Measurements from ENCODE around the gene GPR62. TPM values are rescaled to one million over a fixed set of nuclear protein-coding genes. Genes with fewer than 3 reads are reported as not detected.
"Not testable (repeated sequence)": the region's sequence is repeated elsewhere in the genome, so short reads cannot be mapped to it uniquely, and the experiment has no call there.

GPR62 gene
- total RNA-seq, 1 donor from 2014 or later, result not detected

DNA sequence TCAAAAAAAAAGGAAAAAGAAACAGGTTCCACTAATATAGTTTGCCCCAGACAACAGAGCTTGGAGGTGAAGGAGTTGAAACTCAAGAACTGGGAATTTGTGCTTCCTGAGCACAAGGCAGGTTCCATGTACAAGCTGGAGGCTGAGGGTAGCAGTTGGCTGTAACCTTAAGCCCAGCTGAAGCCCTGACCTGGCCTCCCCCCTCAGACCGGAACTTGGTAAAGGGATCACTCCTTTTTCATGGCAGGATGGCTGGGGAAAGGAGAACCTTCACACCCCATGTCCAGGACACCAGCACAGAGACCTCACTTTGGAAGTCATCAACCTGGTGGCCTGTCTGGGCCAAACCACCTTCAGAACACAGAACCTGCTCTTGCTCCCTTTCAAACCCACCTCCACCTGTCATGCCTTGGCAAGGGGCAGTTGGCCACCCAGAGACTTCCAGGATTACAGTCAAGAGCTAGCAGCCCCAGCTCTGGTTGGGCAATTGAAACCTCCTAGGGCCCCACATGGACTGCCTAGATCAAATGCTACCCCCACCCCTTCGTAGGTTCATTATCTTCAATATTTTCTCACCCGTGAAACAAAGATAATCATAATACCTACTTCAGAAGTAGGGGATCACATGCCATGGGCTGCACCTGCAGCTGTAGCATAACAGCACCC lies 37.0 kb downstream of the GPR62 start:
- DNase-seq (ENCODE audit: low read depth), result no peak

DNA sequence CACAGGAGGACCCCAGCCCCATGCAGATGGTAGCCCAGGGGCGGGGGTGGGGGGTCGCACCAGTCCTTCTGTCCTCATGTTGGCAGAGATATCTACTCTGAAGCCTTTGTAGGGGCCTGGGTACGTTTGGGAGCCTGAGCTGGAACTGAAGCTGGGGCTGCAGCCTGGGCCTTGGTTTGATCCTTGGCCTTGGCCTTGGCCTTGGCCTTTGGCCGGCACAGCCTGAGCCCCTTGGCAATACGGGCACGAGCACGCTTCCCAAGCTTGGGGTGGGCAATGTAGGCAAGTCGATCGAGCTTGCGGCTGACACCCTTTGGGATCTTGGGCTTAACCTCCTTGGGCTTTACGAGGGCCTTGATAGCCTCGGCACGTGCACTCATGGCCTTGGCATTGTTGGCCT lies 38.5 kb downstream of the GPR62 start:
- not testable (repeated sequence) for DNase-seq (ENCODE audit: low read depth)

DNA sequence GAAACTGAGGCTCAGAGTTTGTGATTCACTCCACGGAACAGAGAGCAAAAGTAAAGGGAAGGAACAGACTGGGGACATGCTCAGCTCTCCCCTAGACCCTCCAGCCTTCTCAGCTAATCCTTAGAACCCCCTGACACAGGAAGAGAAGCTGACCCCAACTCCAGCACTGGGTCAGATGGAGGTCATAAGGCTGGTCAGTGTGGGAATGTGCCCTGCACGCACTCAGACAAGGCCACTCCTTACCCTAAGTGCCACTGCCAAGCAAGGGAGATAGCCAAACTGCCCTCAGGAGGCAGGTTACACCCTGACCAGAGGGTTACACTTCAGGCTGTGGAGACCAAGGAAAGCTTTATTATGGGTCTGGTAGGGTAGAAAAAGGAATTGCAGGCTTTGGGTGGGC lies 39.3 kb downstream of the GPR62 start:
- DNase-seq (ENCODE audit: low read depth), result no peak

DNA sequence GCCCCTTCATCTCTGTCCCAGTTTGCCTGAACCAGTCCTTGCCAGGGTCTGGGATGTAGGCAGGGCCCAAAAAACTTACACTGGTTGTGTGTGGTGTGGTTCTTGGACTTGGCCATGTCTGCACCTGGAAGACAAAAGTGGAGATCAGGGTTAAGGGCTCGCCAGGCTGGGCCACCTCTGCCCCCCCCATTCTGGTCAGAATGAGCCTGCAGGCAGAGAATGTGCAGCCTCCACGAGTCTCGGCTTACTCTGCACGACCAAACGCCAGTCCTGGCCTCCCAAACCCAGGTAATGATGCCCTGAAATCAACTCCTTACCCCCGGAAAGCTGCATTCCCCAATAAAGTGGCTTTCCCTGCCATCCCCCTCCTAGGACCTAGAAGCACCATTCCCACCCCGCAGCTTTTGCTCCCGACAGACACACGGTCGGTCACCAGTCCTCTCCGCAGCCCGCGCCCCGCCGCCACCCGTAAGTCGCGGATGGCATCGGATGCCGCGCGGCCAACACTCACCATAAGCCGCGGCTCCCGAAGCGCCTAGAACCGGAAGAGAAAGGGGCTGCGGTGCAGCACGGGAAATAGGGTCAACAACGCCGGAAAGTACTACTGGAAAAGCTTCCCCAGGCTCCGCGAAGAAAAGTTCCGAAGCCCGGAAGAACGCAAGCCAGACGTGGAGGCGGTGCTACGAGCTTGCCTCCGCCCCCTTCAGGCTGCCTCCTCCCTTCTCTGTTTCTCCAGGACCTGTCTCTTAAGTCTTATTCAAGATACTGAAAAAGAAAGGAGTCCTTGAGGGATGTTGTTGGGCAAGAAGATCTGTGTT lies 40.4 kb downstream of the GPR62 start, which contains the start of gene RPL29:
TSS of gene RPL29 (minus strand) at position 550 of the 818 bp plus-strand sequence. CDS start at position 116, 434 bp downstream.
- peak; percentile 91 for DNase-seq (ENCODE audit: low read depth)

DNA sequence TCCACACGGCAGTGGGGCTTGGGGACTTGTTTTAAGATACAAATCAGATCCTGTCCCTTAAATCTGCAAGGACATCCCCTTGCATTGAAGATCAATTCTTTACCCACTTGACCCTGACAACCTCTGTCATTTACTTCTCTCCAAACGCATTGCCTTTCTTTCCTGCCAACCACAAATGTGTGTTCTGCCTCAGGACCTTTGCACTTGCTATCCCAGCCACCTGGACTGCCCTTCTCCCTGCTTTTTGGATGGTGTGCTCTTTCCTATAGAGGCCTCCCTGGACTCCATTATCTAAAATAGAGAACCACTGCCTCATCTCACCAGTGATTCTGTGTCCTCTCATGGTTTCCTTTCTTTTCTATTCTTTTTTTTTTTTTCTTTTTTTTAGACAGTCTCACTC lies 42.0 kb downstream of the GPR62 start:
- DNase-seq (ENCODE audit: low read depth), result no peak

DNA sequence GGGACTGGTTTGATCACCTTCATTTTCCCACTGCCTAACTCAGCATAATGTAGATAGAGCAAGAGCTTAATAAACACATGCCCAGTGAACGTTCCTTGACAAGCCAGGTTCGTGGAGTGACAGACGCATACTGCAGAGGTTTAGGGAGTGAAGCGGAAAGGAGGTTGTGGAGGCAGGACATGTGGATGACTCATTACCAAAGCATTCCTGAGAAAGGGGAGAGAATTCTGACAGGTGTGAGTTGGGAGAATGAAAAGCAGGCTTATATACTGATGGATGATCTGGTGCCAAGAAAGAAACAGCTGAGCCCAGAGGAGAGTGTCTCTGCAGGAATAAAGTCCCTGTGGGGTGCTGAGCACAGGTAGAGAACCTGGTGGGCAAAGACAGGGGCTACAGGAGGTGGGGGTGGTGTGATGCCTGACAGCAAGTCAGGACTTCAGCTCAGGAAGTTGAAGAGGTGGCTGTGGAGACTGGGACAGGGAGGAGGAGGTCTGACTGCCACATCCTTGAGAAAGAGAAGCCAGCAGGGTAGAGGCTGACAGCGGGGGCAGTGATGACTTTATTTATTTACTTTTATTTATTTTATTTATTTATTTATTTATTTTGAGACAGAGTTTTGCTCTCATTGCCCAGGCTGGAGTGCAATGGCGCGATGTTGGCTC lies 42.9 kb downstream of the GPR62 start:
- DNase-seq (ENCODE audit: low read depth), result peak; percentile 83

DNA sequence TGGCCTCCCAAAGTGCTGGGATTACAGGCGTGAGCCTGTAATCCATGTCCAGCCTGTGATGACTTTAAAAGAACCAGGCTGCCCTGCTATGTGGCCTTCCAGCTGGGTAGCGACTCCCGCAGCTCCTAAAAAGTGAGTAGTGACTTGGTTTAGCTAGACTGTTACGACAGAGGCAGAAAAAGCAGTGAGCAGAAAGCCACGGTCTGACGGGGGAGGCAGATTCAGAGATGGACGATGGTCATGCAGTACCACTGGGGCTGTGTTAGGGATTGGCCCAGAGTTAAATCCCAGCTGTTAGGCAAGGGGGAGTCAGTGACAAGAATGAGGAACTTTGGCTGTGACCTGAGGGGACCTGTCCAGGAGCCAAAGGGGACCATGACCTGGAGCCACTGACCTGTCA lies 43.6 kb downstream of the GPR62 start:
- DNase-seq (ENCODE audit: low read depth), result no peak

DNA sequence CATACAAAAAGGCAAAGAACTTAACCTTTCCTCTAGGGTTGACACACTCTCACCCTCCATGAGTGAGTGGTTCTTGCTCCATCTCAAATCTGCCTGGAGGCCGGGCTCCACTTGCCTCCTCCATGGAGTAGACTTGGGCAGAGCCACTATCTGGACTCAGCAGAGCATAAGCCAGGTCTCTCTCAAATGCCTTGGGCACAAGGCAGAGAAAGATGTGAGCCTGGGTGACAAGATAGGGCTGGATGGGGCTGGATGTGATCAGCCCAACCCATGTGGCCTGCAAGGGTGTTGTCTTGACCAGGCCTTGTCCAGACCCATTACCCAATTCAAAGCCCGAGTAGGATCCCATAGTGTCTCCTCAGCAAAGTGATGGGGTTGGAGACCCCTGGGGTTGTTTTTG lies 44.7 kb downstream of the GPR62 start:
- DNase-seq (ENCODE audit: low read depth), result no peak

DNA sequence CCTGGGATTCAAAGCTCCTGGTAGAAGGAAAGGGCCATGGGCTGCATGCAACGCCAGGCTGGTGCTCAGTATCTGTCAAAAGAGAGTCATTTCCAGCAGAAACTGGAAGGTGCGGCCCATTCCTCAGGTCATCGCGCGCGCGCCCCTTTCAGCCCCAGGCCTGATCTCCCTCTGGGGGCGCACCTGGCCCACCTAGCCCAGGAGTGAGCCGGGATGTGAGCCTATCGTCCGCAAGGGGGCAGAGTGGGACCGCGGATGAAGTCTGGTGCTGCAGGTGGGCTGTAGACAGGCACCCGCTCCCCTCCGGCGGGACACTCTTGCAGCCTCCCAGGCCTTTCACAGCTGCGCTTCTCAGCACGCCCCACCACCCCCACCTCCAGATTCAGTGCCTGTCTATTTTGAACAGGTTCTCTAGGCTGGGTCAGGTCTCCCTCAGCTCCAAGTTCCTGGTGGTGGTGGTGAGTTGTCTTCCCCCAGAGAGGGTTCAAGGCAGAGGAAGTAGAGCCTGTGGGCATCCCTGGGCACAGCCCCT lies 46.3 kb downstream of the GPR62 start:
- DNase-seq (ENCODE audit: low read depth), result peak; percentile 30

DNA sequence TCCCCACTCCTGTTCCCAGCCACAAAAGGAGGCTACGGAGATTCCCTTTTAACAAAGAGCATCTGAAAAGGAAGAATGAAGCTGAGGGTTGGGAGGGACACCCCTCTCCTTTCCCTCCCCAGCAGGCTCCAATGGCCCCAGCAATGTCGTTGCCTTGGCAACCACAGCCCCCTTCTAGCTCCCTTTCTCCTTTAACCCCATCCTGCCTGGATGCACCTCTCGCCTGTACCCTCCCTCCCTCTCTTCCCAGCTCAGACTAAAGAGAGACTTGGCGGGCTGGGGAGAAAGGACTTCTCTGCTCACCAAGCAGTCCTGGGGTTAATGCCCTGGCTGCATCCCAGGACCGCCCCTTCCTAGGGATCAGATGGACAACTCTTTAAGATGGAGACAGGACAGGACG lies 47.6 kb downstream of the GPR62 start:
- no peak for DNase-seq (ENCODE audit: low read depth)

DNA sequence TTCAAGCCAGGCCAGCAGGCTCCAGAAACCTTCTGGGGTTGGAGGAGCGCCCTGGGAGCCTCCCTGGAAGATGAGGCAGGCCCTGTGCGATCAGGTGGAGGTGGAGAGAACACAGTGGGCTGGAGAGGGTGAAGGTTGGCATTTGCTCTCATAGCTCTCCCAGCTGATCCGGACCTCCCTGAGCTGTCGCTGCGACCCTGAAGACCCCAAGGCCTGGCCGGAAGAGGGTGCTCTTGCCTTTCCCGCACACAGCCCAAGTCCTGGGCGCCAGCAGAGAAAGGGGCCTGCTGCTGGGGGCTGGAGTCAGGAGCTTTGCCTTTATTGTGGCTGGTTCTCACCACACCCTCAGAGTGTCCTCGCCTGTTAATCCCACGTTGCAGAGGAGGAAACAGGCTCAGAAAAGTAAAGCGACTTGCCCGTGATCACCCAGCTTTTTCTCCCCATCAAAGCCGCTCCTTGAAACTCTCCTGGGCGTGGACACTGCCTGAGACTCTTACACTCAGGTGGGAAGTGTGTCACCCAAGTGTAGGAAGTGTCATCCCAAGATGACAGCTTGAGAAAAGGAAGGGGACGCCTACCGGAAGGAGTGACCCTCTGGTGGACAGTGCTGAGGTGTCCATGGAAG lies 49.1 kb downstream of the GPR62 start:
- no peak for DNase-seq (ENCODE audit: low read depth)

DNA sequence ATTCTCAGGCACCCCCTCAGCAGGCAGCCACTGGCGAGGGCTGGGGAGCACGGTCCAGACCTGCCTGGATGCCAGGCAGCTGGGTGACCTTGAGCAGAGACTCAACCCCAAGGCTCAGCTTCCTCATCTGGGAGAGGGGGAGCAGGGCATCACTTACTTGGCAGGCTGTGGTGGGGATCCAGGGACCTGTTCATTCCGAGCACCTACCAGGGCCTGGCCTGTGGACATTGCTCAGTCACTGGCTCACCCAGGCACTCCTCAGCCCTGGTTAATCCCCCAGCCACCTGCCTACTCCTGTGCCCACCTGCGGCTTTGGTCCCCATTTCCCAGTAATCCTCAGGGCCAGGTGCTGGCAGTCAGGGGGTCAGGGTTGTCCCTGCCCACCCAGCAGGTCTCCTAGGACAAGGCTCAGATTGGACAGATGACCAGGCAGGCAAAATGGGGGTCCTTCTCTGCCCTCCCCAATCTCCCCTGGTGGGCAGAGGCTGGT lies 49.8 kb downstream of the GPR62 start:
- DNase-seq (ENCODE audit: low read depth), result no peak

DNA sequence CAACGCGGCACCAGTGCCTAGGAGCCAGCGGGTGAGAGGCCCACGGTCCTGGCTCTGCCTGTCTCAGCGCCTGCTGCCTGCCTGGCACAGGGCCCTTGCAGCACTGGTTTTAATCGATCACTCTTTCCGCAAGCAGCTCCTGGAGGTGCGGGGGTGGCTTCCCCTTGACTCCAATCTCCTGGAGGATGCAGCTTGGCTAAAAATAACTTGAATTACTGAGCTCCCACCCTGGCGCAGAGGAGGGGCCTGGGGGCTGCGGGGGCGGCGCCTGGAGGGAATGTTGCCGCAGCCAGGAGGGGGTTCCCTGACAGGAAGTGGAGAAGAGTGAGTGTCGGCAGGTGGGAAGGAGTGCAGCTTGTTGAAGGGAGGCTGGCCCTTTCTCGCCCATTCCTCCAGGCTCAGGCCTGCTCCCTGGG lies 50.4 kb downstream of the GPR62 start:
- DNase-seq (ENCODE audit: low read depth), result peak; percentile 77

DNA sequence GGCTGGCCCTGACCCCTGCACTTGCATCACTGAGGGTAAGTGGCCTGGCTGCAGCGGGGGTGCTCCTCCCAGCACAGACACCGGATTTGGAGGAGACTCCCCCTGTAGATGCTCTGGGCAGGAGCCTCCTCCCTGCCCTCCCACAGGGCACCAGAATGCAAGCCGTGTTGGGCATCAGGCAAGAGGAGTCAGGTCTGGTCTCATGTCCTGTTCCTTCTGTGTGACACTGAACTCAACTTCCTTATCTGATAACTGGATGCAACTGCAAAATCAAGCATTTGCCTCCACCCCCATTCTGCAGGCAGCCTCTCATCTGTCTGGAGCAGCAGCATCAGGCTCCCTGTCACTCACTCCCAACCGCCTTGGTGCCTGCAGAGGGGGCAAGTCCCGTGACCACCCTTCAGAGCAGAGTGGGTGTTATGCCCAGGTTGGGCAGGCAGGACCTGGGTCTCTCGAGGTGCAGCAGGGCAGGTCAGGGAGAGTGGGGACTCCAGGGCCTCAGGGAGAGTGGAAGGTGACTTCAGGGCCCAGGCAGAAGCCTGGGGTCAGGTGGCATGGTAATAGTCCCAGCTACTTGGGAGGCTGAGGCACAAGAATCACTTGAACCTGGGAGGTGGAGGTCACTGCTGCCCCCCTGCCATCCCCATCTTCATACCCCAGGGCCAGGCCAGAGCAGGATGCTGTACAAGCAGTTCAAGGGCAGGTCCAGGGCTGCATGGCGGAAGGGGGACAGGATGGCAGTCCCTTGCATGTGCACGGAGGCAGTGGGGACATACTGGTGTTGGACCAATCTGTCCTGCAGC lies 51.0 kb downstream of the GPR62 start:
- DNase-seq (ENCODE audit: low read depth), result no peak

DNA sequence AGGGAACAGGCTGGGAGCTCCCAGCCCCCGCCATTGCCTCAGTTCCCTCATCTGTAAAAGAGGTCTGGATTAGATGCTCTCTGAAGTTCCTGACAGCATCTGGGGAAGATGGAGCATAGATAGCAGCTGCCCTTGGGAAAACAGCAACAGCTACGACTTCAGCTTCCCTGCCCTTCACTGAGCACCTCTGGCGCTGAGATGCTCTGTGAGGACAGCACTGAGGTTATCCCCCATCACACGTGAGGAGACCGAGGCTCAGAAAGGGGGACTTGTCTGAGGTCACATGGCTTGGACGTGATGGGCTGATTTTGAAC lies 51.6 kb downstream of the GPR62 start:
- DNase-seq (ENCODE audit: low read depth), result no peak

Other genes starting within 250 kb of the GPR62 start
- gene GRM2, start 248.3 kb upstream of the GPR62 start, total RNA-seq, result 0.05 TPM in 1 of 2 replicates, not detected in the other
- gene IQCF6, start 176.1 kb upstream of the GPR62 start, total RNA-seq, result not detected in 2 replicates
- not detected in 2 replicates for gene IQCF2, start 93.8 kb upstream of the GPR62 start, total RNA-seq
- gene IQCF5, start 79.8 kb upstream of the GPR62 start, total RNA-seq, result not detected in 2 replicates
- not detected in 2 replicates for gene IQCF1, start 52.0 kb upstream of the GPR62 start, total RNA-seq
- gene RRP9, start 13.5 kb upstream of the GPR62 start, total RNA-seq, result 17.1 and 37.5 TPM in 2 replicates
- gene PARP3, start 13.0 kb upstream of the GPR62 start, total RNA-seq, result 49.8 and 58.4 TPM in 2 replicates
- gene PCBP4, start 12.1 kb downstream of the GPR62 start, total RNA-seq, result 51.7 and 69.4 TPM in 2 replicates
- gene ABHD14B, start 18.7 kb downstream of the GPR62 start, total RNA-seq, result 22.2 and 22.7 TPM in 2 replicates
- gene ABHD14A, start 19.7 kb downstream of the GPR62 start, total RNA-seq, result 8.7 and 16.3 TPM in 2 replicates
- gene ACY1, start 28.2 kb downstream of the GPR62 start, total RNA-seq, result 53.1 and 140 TPM in 2 replicates
- gene RPL29, start 40.5 kb downstream of the GPR62 start, total RNA-seq, result 846 and 1,109 TPM in 2 replicates
- 6.2 and 8.2 TPM in 2 replicates for gene DUSP7, start 101.2 kb downstream of the GPR62 start, total RNA-seq
- gene POC1A, start 199.0 kb downstream of the GPR62 start, total RNA-seq, result 2.5 and 5.0 TPM in 2 replicates
- 43.9 and 48.3 TPM in 2 replicates for gene ALAS1, start 242.8 kb downstream of the GPR62 start, total RNA-seq